ENCODE results near the gene SLC2A10. TPM values are rescaled to one million over a fixed set of nuclear protein-coding genes. Genes with fewer than 3 reads are reported as not detected.

SLC2A10 gene
- total RNA-seq, 1 donor, result 44.2 TPM

DNA sequence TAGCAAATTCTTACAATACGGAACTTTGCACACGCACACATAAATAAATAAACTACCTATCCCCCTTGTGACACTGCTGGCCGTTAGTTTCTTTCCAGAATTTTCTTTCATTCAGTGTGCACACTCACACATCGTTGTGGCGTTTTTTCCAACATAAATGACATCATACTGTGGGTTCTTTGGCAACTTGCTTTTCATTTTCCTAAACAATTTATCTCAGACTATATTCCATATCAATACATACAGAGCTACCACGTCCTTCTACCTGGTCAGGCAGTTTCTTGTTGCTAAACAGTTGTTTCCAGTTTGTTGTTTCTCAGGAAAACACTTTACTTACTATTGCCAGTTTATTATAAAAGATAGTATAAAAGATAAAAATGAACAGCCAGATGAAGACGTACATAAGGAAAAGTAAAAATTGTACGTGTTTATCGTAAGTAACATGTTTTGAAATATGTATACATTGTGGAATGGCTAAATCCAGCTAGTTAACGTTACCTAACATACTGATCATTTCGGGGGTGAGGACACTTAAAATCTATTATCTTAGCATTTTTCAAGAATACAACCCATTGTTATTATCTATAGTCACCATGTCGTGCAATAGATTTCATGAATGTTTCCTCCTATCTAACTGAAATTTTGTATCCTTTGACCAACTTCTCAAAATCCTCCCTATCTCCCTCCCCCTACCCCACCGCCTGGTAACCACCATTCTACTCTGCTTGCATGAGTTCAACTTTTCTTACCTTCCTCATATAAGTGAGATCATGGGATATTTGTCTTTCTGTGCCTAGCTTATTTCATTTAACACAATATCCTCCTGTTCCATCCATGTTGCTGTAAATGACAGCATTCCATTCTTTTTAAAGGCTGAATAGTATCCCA is 19.0 kb upstream of the SLC2A10 start:
- Histone ChIP-seq H3K4me2 (ENCODE audit: insufficient read depth, low read length) (peak overlapping the region; percentile 97), H3K79me2 (ENCODE audit: insufficient read depth, low read length) (peaks cover 33% of the 10 kb centered on the region), H3K4me1 (ENCODE audit: insufficient read depth, low read length) (peaks cover 21% of the 10 kb centered on the region), H3K27me3 (ENCODE audit: insufficient read depth, low read length) (no peaks in the 10 kb centered on the region), H3K27ac (ENCODE audit: low read depth, low read length) (peak overlapping the region; percentile 80), H2AFZ (ENCODE audit: low read length) (peak overlapping the region; percentile 75), H4K20me1 (ENCODE audit: insufficient read depth, low read length) (peaks cover 20% of the 10 kb centered on the region), H3K4me3 (ENCODE audit: insufficient read depth, low read length) (peak overlapping the region; percentile 89), H3K9me3 (ENCODE audit: low read depth, low read length) (no peaks in the 10 kb centered on the region), H3K36me3 (ENCODE audit: insufficient read depth, low read length) (peaks cover 11% of the 10 kb centered on the region)
- no peak for DNase-seq (ENCODE audit: insufficient read length, low spot score, missing footprints)
- TF ChIP-seq, protein P1, sequence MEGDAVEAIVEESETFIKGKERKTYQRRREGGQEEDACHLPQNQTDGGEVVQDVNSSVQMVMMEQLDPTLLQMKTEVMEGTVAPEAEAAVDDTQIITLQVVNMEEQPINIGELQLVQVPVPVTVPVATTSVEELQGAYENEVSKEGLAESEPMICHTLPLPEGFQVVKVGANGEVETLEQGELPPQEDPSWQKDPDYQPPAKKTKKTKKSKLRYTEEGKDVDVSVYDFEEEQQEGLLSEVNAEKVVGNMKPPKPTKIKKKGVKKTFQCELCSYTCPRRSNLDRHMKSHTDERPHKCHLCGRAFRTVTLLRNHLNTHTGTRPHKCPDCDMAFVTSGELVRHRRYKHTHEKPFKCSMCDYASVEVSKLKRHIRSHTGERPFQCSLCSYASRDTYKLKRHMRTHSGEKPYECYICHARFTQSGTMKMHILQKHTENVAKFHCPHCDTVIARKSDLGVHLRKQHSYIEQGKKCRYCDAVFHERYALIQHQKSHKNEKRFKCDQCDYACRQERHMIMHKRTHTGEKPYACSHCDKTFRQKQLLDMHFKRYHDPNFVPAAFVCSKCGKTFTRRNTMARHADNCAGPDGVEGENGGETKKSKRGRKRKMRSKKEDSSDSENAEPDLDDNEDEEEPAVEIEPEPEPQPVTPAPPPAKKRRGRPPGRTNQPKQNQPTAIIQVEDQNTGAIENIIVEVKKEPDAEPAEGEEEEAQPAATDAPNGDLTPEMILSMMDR (IDR thresholded peaks at IDR 0.05; ENCODE audit: extremely low read depth, low read depth, low read length), result no peak

DNA sequence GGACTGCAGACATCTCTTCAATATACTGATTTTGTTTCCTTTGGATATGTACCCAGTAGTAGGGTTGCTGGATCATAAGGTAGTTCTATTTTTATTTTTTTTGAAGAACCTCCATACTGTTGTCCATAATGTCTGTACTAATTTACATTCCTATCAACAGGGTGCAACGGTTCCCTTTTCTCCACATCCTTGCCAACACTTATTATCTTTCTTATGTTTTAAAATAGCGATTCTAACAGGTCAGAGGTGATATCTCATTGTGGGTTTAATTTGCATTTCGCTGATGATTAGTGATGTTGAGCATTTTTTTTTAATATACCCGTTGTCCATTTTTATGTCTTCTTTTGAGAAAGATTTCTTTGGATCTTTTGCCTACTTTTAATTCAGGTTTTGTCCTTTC is 18.3 kb upstream of the SLC2A10 start:
- H2AFZ ChIP-seq (ENCODE audit: low read length), result no peak overlapping the region
- no peak for DNase-seq (ENCODE audit: insufficient read length, low spot score, missing footprints)
- TF ChIP-seq, protein P1 (IDR thresholded peaks at IDR 0.05; ENCODE audit: extremely low read depth, low read depth, low read length), result no peak
- peaks cover 26% of the 10 kb centered on the region for H3K4me1 ChIP-seq (ENCODE audit: insufficient read depth, low read length)
- H3K36me3 ChIP-seq (ENCODE audit: insufficient read depth, low read length), result peaks cover 6% of the 10 kb centered on the region
- peaks cover 20% of the 10 kb centered on the region for H4K20me1 ChIP-seq (ENCODE audit: insufficient read depth, low read length)
- no peaks in the 10 kb centered on the region for H3K27me3 ChIP-seq (ENCODE audit: insufficient read depth, low read length)
- no peaks in the 10 kb centered on the region for H3K9me3 ChIP-seq (ENCODE audit: low read depth, low read length)
- H3K27ac ChIP-seq (ENCODE audit: low read depth, low read length), result no peak overlapping the region
- no peak overlapping the region for H3K4me3 ChIP-seq (ENCODE audit: insufficient read depth, low read length)
- no peak overlapping the region for H3K4me2 ChIP-seq (ENCODE audit: insufficient read depth, low read length)
- peaks cover 26% of the 10 kb centered on the region for H3K79me2 ChIP-seq (ENCODE audit: insufficient read depth, low read length)

DNA sequence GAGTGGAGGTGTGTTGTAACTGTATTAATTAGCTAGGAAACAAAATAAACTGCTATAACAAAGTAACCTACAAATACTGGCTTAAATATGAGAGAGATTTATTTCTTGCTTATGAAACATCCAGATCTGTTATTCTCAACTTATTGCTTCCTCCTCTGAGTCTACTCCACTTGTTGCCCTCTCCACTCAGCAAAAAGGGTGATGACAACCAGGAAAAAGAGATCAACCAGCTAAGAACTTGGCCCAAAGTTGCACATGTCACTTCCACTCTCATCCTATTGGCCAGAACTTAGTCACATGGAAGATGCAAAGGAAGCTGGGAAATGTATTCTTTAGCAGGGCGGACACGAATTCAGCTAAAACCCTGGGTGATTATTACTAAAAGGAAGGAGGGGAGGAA is 15.0 kb upstream of the SLC2A10 start:
- Histone ChIP-seq H3K4me2 (ENCODE audit: insufficient read depth, low read length) (no peak overlapping the region), H3K27ac (ENCODE audit: low read depth, low read length) (no peak overlapping the region), H2AFZ (ENCODE audit: low read length) (peak overlapping the region; percentile 47), H3K9me3 (ENCODE audit: low read depth, low read length) (no peaks in the 10 kb centered on the region), H3K4me1 (ENCODE audit: insufficient read depth, low read length) (peaks cover 11% of the 10 kb centered on the region), H3K36me3 (ENCODE audit: insufficient read depth, low read length) (no peaks in the 10 kb centered on the region), H4K20me1 (ENCODE audit: insufficient read depth, low read length) (no peaks in the 10 kb centered on the region), H3K27me3 (ENCODE audit: insufficient read depth, low read length) (no peaks in the 10 kb centered on the region), H3K4me3 (ENCODE audit: insufficient read depth, low read length) (no peak overlapping the region), H3K79me2 (ENCODE audit: insufficient read depth, low read length) (no peaks in the 10 kb centered on the region)
- TF ChIP-seq, protein P1 (IDR thresholded peaks at IDR 0.05; ENCODE audit: extremely low read depth, low read depth, low read length), result no peak
- no peak for DNase-seq (ENCODE audit: insufficient read length, low spot score, missing footprints)

DNA sequence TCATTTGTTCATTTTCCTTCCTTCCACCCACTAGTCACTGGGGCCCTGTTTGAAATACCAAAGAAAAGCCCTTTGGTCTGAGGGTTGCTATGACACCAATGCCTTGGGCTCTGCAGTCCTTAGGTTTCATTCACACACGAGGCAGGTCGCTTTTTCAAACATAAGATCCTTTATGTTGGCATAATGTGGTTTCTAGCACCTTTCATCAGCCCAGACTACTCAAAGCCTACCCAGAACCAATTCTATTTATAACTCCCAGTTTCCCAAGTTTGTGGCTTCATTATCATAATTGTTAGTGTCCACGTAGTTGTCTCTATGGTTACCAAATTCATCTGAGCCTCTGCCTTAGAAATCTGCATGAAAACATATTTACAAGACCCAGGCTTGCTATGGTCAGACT is 13.6 kb upstream of the SLC2A10 start:
- Histone ChIP-seq H3K4me3 (ENCODE audit: insufficient read depth, low read length) (no peak overlapping the region), H3K36me3 (ENCODE audit: insufficient read depth, low read length) (no peaks in the 10 kb centered on the region), H4K20me1 (ENCODE audit: insufficient read depth, low read length) (no peaks in the 10 kb centered on the region), H3K4me1 (ENCODE audit: insufficient read depth, low read length) (peaks cover 5% of the 10 kb centered on the region), H3K79me2 (ENCODE audit: insufficient read depth, low read length) (no peaks in the 10 kb centered on the region), H3K27me3 (ENCODE audit: insufficient read depth, low read length) (no peaks in the 10 kb centered on the region), H3K9me3 (ENCODE audit: low read depth, low read length) (no peaks in the 10 kb centered on the region), H3K27ac (ENCODE audit: low read depth, low read length) (peak overlapping the region; percentile 46), H2AFZ (ENCODE audit: low read length) (peak overlapping the region; percentile 25), H3K4me2 (ENCODE audit: insufficient read depth, low read length) (peak overlapping the region; percentile 44)
- DNase-seq (ENCODE audit: insufficient read length, low spot score, missing footprints), result peak; percentile 73
- TF ChIP-seq, protein P1 (IDR thresholded peaks at IDR 0.05; ENCODE audit: extremely low read depth, low read depth, low read length), result no peak
